Neuronal stem cell (in vitro differentiated cells): Measurements from ENCODE around the gene WDR54.

Experiments used
- DNase-seq: peaks from one replicate; pipeline ENCODE4 v3.0.0-alpha.2; 2013; ENCODE audit warnings: low spot score
- H2AFZ ChIP-seq: one replicate; pipeline ENCODE4 v1.6.1; 2013; ENCODE audit warnings: mild to moderate bottlenecking, low read length, inconsistent platforms
- H2AK5ac ChIP-seq: 2 replicates; pipeline ENCODE4 v1.6.1; 2013; ENCODE audit warnings: low read depth, mild to moderate bottlenecking, inconsistent platforms, low read length, moderate library complexity, mixed read lengths
- H2BK120ac ChIP-seq: 2 replicates; pipeline ENCODE4 v1.6.1; 2013; ENCODE audit warnings: low read depth, mild to moderate bottlenecking, inconsistent platforms, low read length, moderate library complexity, mixed read lengths
- H2BK12ac ChIP-seq: one replicate; pipeline ENCODE4 v1.6.1; 2013; ENCODE audit warnings: low read length, inconsistent platforms
- H2BK15ac ChIP-seq: 2 replicates; pipeline ENCODE4 v1.6.1; 2013; ENCODE audit warnings: mild to moderate bottlenecking, low read length, inconsistent platforms, mixed read lengths
- H2BK5ac ChIP-seq: one replicate; pipeline ENCODE4 v1.6.1; 2013; ENCODE audit warnings: inconsistent platforms, mild to moderate bottlenecking, low read length, moderate library complexity
- H3K14ac ChIP-seq: one replicate; pipeline ENCODE4 v1.6.1; 2013; ENCODE audit warnings: low read length, inconsistent platforms
- H3K18ac ChIP-seq: 2 replicates; pipeline ENCODE4 v1.6.1; 2013; ENCODE audit warnings: low read length, inconsistent platforms
- H3K23ac ChIP-seq: 2 replicates; pipeline ENCODE4 v1.6.1; 2013; ENCODE audit warnings: low read depth, mild to moderate bottlenecking, mixed read lengths, low read length, inconsistent platforms; ENCODE audit not compliant: poor library complexity
- H3K27ac ChIP-seq: replicated peaks from 3 replicates; pipeline ENCODE4 v1.5.1; 2013; ENCODE audit warnings: low read length, inconsistent platforms
- H3K27me3 ChIP-seq, 3 experiments: 2 replicates each; pipeline ENCODE4 v1.6.1; 2013; ENCODE audit warnings: low read length in 3 of 3, mild to moderate bottlenecking in 2 of 3, inconsistent platforms in 1 of 3, low read depth in 1 of 3, mixed read lengths in 1 of 3, moderate library complexity in 1 of 3; ENCODE audit not compliant: control insufficient read depth in 3 of 3, insufficient read depth in 3 of 3
- H3K36me3 ChIP-seq, 2 donors: replicated peaks in 1 of 2; 2 replicates each; pipeline ENCODE4 v1.6.1; 2013; ENCODE audit warnings: low read length in 2 of 2; ENCODE audit not compliant: control insufficient read depth in 2 of 2, insufficient read depth in 2 of 2
- H3K4ac ChIP-seq: 2 replicates; pipeline ENCODE4 v1.6.1; 2013; ENCODE audit warnings: inconsistent platforms, mild to moderate bottlenecking, low read length, moderate library complexity
- H3K4me1 ChIP-seq, 2 donors: 1 replicate in 1 of 2; 2 replicates in 1 of 2; pipeline ENCODE4 v1.6.1; 2013; ENCODE audit warnings: low read length in 2 of 2, low read depth in 1 of 2; ENCODE audit not compliant: control insufficient read depth in 2 of 2, insufficient read depth in 1 of 2
- H3K4me2 ChIP-seq: one replicate; pipeline ENCODE4 v1.6.1; 2013; ENCODE audit warnings: mild to moderate bottlenecking, low read length, inconsistent platforms; ENCODE audit not compliant: insufficient read depth, poor library complexity, severe bottlenecking
- H3K4me3 ChIP-seq, 2 donors: 2 replicates each; pipeline ENCODE4 v1.5.1; 2013; ENCODE audit warnings: low read length in 2 of 2, mild to moderate bottlenecking in 2 of 2, inconsistent platforms in 1 of 2, moderate library complexity in 1 of 2
- H3K79me1 ChIP-seq: one replicate; pipeline ENCODE4 v1.6.1; 2013; ENCODE audit warnings: low read depth, mild to moderate bottlenecking, inconsistent platforms, low read length, moderate library complexity
- H3K9ac ChIP-seq: one replicate; pipeline ENCODE4 v1.6.1; 2013; ENCODE audit warnings: mild to moderate bottlenecking, low read depth, low read length, inconsistent platforms; ENCODE audit not compliant: poor library complexity
- H3K9me3 ChIP-seq, 2 donors: replicated peaks in 1 of 2; 2 replicates each; pipeline versions ENCODE3 to v1.6.1; 2013; ENCODE audit warnings: low read length in 2 of 2, mild to moderate bottlenecking in 2 of 2, inconsistent platforms in 1 of 2, low read depth in 1 of 2, mixed read lengths in 1 of 2, moderate library complexity in 1 of 2; ENCODE audit not compliant: control insufficient read depth in 2 of 2, insufficient read depth in 1 of 2
- H4K8ac ChIP-seq: one replicate; pipeline ENCODE4 v1.6.1; 2013; ENCODE audit warnings: low read depth, mild to moderate bottlenecking, inconsistent platforms, low read length, moderate library complexity
- H4K91ac ChIP-seq: one replicate; pipeline ENCODE4 v1.6.1; 2013; ENCODE audit warnings: low read length, low read depth, mild to moderate bottlenecking, inconsistent platforms; ENCODE audit not compliant: poor library complexity
- WGBS, 2 donors: extraction: QIAGEN DNeasy Blood & Tissue Kit; methylation state at CpG; one replicate each; pipeline ENCODE4 v1.1.7; 2013; ENCODE audit warnings: missing lambda C conversion rate in 2 of 2, mixed read lengths in 1 of 2; ENCODE audit not compliant: insufficient read length in 2 of 2, insufficient replicate concordance in 1 of 2; ENCODE audit errors: extremely low coverage in 2 of 2; 5-methylcytosine and 5-hydroxymethylcytosine counted together

Gene WDR54

GRCh38 chr2:74381751-74382150, 39.8 kb upstream of the WDR54 start:
- Histone ChIP-seq H3K23ac (no peak overlapping the region), H3K4me3 (no peak overlapping the region), H2AK5ac (no peak overlapping the region), H4K91ac (no peak overlapping the region), H3K4me1 (peaks cover 14 to 16% of the 10 kb centered on the region in 2 donors), H4K8ac (no peak overlapping the region), H2BK15ac (no peak overlapping the region), H3K9ac (no peak overlapping the region), H2BK5ac (no peak overlapping the region), H3K14ac (no peak overlapping the region), H3K18ac (no peak overlapping the region), H3K4ac (no peak overlapping the region), H3K27me3 (no peaks in the 10 kb centered on the region), H3K79me1 (peaks cover 15% of the 10 kb centered on the region), H3K9me3 (no peaks in the 10 kb centered on the region), H3K36me3 (peaks cover 17 to 39% of the 10 kb centered on the region in 2 donors), H2BK12ac (no peak overlapping the region), H3K4me2 (no peak overlapping the region), H2BK120ac (no peak overlapping the region), H2AFZ (no peak overlapping the region), H3K27ac (no peak overlapping the region)
- WGBS, 2 donors, result no CpG with 5 or more reads among the region's 3 CpGs
- no peak for DNase-seq

- no peak overlapping the region for H2AFZ ChIP-seq
- no peak overlapping the region for H3K4ac ChIP-seq
- no peaks in the 10 kb centered on the region for H3K9me3 ChIP-seq
- no peak overlapping the region for H3K4me2 ChIP-seq
- peaks cover 11% of the 10 kb centered on the region for H3K79me1 ChIP-seq
- no peak overlapping the region for H2BK12ac ChIP-seq
- no peak overlapping the region for H2AK5ac ChIP-seq
- H2BK120ac ChIP-seq, result no peak overlapping the region
- peaks cover 8 to 25% of the 10 kb centered on the region in 2 donors for H3K36me3 ChIP-seq
- no peak for DNase-seq
- no peak overlapping the region for H3K23ac ChIP-seq
- no peak overlapping the region for H2BK15ac ChIP-seq
- no peak overlapping the region for H3K18ac ChIP-seq
- no peaks in the 10 kb centered on the region for H3K27me3 ChIP-seq
- no CpG with 5 or more reads among the region's 1 CpG for WGBS, 2 donors
- no peak overlapping the region for H3K9ac ChIP-seq
- no peak overlapping the region for H4K8ac ChIP-seq
- H3K4me1 ChIP-seq, result peaks cover 14 to 16% of the 10 kb centered on the region in 2 donors
- H2BK5ac ChIP-seq, result no peak overlapping the region
- no peak overlapping the region for H3K4me3 ChIP-seq
- H4K91ac ChIP-seq, result no peak overlapping the region
- no peak overlapping the region for H3K14ac ChIP-seq
- no peak overlapping the region for H3K27ac ChIP-seq
These were observed 38.3 kb upstream of the WDR54 start for GRCh38 chr2:74383254-74383653.

- Histone ChIP-seq H3K9me3 (no peaks in the 10 kb centered on the region), H3K79me1 (peaks cover 8% of the 10 kb centered on the region), H3K9ac (no peak overlapping the region)
These were observed 37.5 kb upstream of the WDR54 start for GRCh38 chr2:74384051-74384450.

DNA sequence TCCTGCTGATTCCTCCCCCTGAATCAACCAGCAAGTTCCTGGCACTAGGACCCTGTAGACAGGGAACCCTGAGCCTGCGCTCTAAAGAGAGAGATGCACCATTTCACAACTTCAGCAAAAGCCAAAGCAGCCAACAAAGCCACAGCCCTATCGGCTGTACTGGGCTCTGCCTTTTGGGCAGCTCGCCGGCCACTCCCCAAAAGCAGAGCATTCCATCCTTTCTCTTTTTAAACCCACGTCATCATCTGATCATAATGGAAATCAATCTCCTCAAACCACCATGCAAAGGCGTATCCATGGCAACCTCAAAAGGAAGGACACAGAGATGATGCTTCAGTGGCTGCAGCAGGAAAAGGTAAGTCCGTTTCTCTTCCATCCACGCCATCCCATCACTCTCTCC, 36.1 kb upstream of the WDR54 start:
- H3K27ac ChIP-seq, result no peak overlapping the region
- H3K23ac ChIP-seq, result no peak overlapping the region
- no peak overlapping the region for H4K91ac ChIP-seq
- no peak overlapping the region for H4K8ac ChIP-seq
- H3K36me3 ChIP-seq, result peaks cover 8 to 30% of the 10 kb centered on the region in 2 donors
- no peak overlapping the region for H2AFZ ChIP-seq
- H2BK5ac ChIP-seq, result no peak overlapping the region
- H2BK15ac ChIP-seq, result no peak overlapping the region
- H3K4me2 ChIP-seq, result no peak overlapping the region
- no peak overlapping the region for H3K4me3 ChIP-seq
- H2BK12ac ChIP-seq, result no peak overlapping the region
- DNase-seq, result no peak
- H3K79me1 ChIP-seq, result no peaks in the 10 kb centered on the region
- H3K27me3 ChIP-seq, result no peaks in the 10 kb centered on the region
- WGBS, 2 donors, result no CpG with 5 or more reads among the region's 8 CpGs
- no peak overlapping the region for H3K9ac ChIP-seq
- no peak overlapping the region for H2BK120ac ChIP-seq
- H3K9me3 ChIP-seq, result no peaks in the 10 kb centered on the region
- H3K18ac ChIP-seq, result no peak overlapping the region
- H3K4me1 ChIP-seq, result peaks cover 5 to 13% of the 10 kb centered on the region in 2 donors
- H2AK5ac ChIP-seq, result no peak overlapping the region
- H3K4ac ChIP-seq, result no peak overlapping the region
- H3K14ac ChIP-seq, result no peak overlapping the region

More at GRCh38 chr2:74384051-74384450, 37.5 kb upstream of the WDR54 start:
- Histone ChIP-seq H3K4me2 (no peak overlapping the region), H3K36me3 (peaks cover 8 to 30% of the 10 kb centered on the region in 2 donors), H2AK5ac (no peak overlapping the region), H3K14ac (no peak overlapping the region), H2AFZ (no peak overlapping the region), H4K8ac (no peak overlapping the region), H2BK12ac (no peak overlapping the region), H3K27me3 (no peaks in the 10 kb centered on the region), H3K18ac (no peak overlapping the region), H3K4me3 (no peak overlapping the region), H4K91ac (no peak overlapping the region), H3K4ac (no peak overlapping the region), H3K27ac (no peak overlapping the region), H2BK120ac (no peak overlapping the region), H3K23ac (no peak overlapping the region), H2BK5ac (no peak overlapping the region), H2BK15ac (no peak overlapping the region), H3K4me1 (peaks cover 14 to 16% of the 10 kb centered on the region in 2 donors)
- DNase-seq, result no peak
- no CpG with 5 or more reads among the region's 3 CpGs for WGBS, 2 donors
